SHP77 (cell line): ENCODE measurements around the gene ENDOV.

ENCODE experiments used
- DNase-seq, 2 experiments: peaks; one replicate each; lab custom pipeline; 2025; lab: John Stamatoyannopoulos, UW

ENDOV gene

GRCh38 chr17:80468242-80468641, 53.3 kb downstream of the ENDOV start:
- DNase-seq: no peak

GRCh38 chr17:80468781-80469493, 54.0 kb downstream of the ENDOV start:
- DNase-seq: no peak

GRCh38 chr17:80469667-80470066, 54.7 kb downstream of the ENDOV start:
- no peak for DNase-seq

GRCh38 chr17:80470603-80471002, 55.6 kb downstream of the ENDOV start:
- no peak for DNase-seq

- DNase-seq: no peak
Measured at GRCh38 chr17:80471922-80472321, 57.0 kb downstream of the ENDOV start.

- no peak for DNase-seq
Measured at GRCh38 chr17:80472996-80473395, 58.0 kb downstream of the ENDOV start.

GRCh38 chr17:80473701-80474100, 58.7 kb downstream of the ENDOV start:
- DNase-seq: no peak

GRCh38 chr17:80474231-80474960, 59.4 kb downstream of the ENDOV start:
- peak; percentile 29 to 45 for DNase-seq

GRCh38 chr17:80474961-80475909, 60.3 kb downstream of the ENDOV start:
- DNase-seq: no peak

GRCh38 chr17:80475910-80476876, 61.2 kb downstream of the ENDOV start, which contains the start of gene NPTX1:
NPTX1 (minus strand) TSS chr17:80476607; CDS start chr17:80476446, 161 bp downstream.
- DNase-seq: peak; percentile 41 to 44

- peak; percentile 34 to 36 for DNase-seq
Measured at GRCh38 chr17:80476877-80477646, 62.1 kb downstream of the ENDOV start.

- DNase-seq: no peak
Measured at GRCh38 chr17:80477647-80478478, 62.9 kb downstream of the ENDOV start.

GRCh38 chr17:80478487-80479245, 63.7 kb downstream of the ENDOV start:
- DNase-seq: no peak

GRCh38 chr17:80479246-80479566, 64.2 kb downstream of the ENDOV start:
- DNase-seq: no peak

- no peak for DNase-seq
Measured at GRCh38 chr17:80480248-80480647, 65.3 kb downstream of the ENDOV start.

GRCh38 chr17:80481284-80482057, 66.5 kb downstream of the ENDOV start:
- DNase-seq: no peak

- no peak for DNase-seq
Measured at GRCh38 chr17:80482058-80482318, 67.0 kb downstream of the ENDOV start.
